OCI-LY7 (cell line): ENCODE data around the gene LGSN. TPM values are rescaled to one million over a fixed set of nuclear protein-coding genes. Genes with fewer than 3 reads are reported as not detected.

Experiments used
- BruUV-seq: library from RNA; stranded (reverse); fragments of 400-500 nt; replicated peaks from 2 replicates; lab custom pipeline; 2021; lab: Mats Ljungman, UMichigan
- CTCF ChIA-PET: fragments of 300-600 bp; sonication (Branson Sonifier 250); formaldehyde crosslinking; loops from one replicate; lab custom pipeline; 2022; ENCODE audit warnings: antibody characterized with exemption; ENCODE audit not compliant: unreplicated experiment; lab: Charles Lee
- POLR2A ChIA-PET: fragments of 300-600 bp; sonication (Branson Sonifier 250); formaldehyde crosslinking; loops from one replicate; lab custom pipeline; 2022; ENCODE audit warnings: antibody characterized with exemption; lab: Charles Lee
- DNase-seq: peaks from one replicate; pipeline ENCODE4 v3.0.0-alpha.2; 2015; ENCODE audit warnings: low spot score
- H2AFZ ChIP-seq: fragments of 200-600 bp; sonication (generic), shearing (Covaris generic); 2 replicates; pipeline ENCODE4 v1.6.1; 2014; ENCODE audit warnings: mild to moderate bottlenecking, antibody characterized with exemption, low read length, moderate library complexity
- H3K27ac ChIP-seq: fragments of 200-600 bp; sonication (generic); 2 replicates; pipeline ENCODE4 v1.5.1; 2014; ENCODE audit warnings: mixed run types, low read depth, mild to moderate bottlenecking, moderate library complexity, low read length, inconsistent platforms; ENCODE audit not compliant: poor library complexity, severe bottlenecking
- H3K36me3 ChIP-seq: fragments of 200-600 bp; sonication (generic); 2 replicates; pipeline ENCODE4 v1.6.1; 2014; ENCODE audit warnings: mild to moderate bottlenecking, antibody characterized with exemption, low read length, moderate library complexity, mixed read lengths; ENCODE audit not compliant: insufficient read depth
- H3K4me1 ChIP-seq: fragments of 200-600 bp; sonication (generic); 2 replicates; pipeline ENCODE4 v1.5.1; 2014; ENCODE audit warnings: mild to moderate bottlenecking, low read length; ENCODE audit not compliant: insufficient read depth, poor library complexity, severe bottlenecking
- H3K4me2 ChIP-seq: fragments of 200-600 bp; sonication (generic); 2 replicates; pipeline ENCODE4 v1.6.1; 2014; ENCODE audit warnings: mild to moderate bottlenecking, low read length
- H3K4me3 ChIP-seq: fragments of 200-600 bp; sonication (generic); 2 replicates; pipeline ENCODE4 v1.5.1; 2014; ENCODE audit warnings: mild to moderate bottlenecking, low read depth, low read length; ENCODE audit not compliant: poor library complexity, severe bottlenecking
- H3K79me2 ChIP-seq: fragments of 200-600 bp; sonication (generic); 2 replicates; pipeline ENCODE4 v1.6.1; 2016; ENCODE audit warnings: low read depth, mild to moderate bottlenecking, low read length, moderate library complexity, mixed read lengths; ENCODE audit not compliant: insufficient read depth
- H3K9me2 ChIP-seq: fragments of 200-600 bp; sonication (generic); 2 replicates; pipeline ENCODE4 v1.6.1; 2016; ENCODE audit warnings: mild to moderate bottlenecking, low read length, mixed read lengths; ENCODE audit not compliant: insufficient read depth
- H3K9me3 ChIP-seq: fragments of 200-600 bp; sonication (generic); 2 replicates; pipeline ENCODE4 v1.6.1; 2014; ENCODE audit warnings: mild to moderate bottlenecking, mixed run types, low read length, mixed read lengths
- H4K20me1 ChIP-seq: fragments of 200-600 bp; sonication (generic); 2 replicates; pipeline ENCODE4 v1.6.1; 2014; ENCODE audit warnings: mild to moderate bottlenecking, antibody characterized with exemption, low read length, moderate library complexity, mixed read lengths; ENCODE audit not compliant: insufficient read depth
- EZH2phosphoT487 ChIP-seq: fragments of 200-600 bp; sonication (generic); IDR thresholded peaks from 2 replicates; pipeline ENCODE4 v1.6.1; 2018; ENCODE audit warnings: low read depth, borderline replicate concordance, mild to moderate bottlenecking, mixed run types, antibody characterized with exemption, low read length, moderate library complexity, mixed read lengths
- intact Hi-C: fragments of 100-400 bp; cut with micrococcal nuclease; formaldehyde crosslinking; loops from one replicate; pipeline ENCODE4 v1.10.0; 2022; ENCODE audit not compliant: unreplicated experiment
- total RNA-seq, 2 experiments: library from RNA; depleted of rRNA in 1 of 2; stranded (reverse); fragments of >200 nt in 1 of 2; shearing (Covaris generic) in 1 of 2; gene quantifications; 2 replicates each; pipeline ENCODE4 v1.2.3, GENCODE V29; 2014 to 2022
- TF ChIP-seq, protein P1 (sequence below): fragments of 200-600 bp; sonication (generic); conservative IDR thresholded peaks from 2 replicates; pipeline ENCODE4 v1.5.1; 2014; ENCODE audit warnings: mild to moderate bottlenecking, antibody characterized with exemption, low read length, moderate library complexity, mixed read lengths

LGSN gene
- total RNA-seq, 2 experiments from 2014 or later = 0.25 to 0.76 TPM

DNA sequence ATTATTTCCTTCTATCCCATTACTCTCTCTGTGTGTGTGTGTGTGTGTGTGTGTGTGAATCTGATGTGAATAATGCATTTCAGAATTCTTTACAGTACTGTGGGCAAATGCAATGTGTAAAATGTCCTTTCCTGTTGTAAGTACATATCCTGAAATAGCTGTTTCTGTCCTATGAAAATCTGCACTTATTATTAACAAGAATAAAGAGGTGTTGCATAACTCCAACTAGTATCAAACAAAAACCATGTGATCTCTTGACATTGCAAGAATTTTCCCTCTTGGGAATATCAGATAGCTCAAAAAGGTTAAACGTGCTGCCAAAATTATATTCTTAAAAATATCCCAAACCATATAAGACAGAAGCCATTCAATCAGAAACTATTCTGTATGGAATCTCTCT, 52.0 kb downstream of the LGSN start:
- Histone ChIP-seq H3K4me1 (no peaks in the 10 kb centered on the region), H3K9me2 (no peaks in the 10 kb centered on the region), H2AFZ (no peak overlapping the region), H3K4me3 (no peak overlapping the region), H3K27ac (no peak overlapping the region), H3K79me2 (no peaks in the 10 kb centered on the region), H3K4me2 (no peak overlapping the region), H3K36me3 (no peaks in the 10 kb centered on the region), H4K20me1 (no peaks in the 10 kb centered on the region), H3K9me3 (no peaks in the 10 kb centered on the region)
- no TSS peak for BruUV-seq
- no peak for TF ChIP-seq EZH2phosphoT487
- TF ChIP-seq, protein P1, sequence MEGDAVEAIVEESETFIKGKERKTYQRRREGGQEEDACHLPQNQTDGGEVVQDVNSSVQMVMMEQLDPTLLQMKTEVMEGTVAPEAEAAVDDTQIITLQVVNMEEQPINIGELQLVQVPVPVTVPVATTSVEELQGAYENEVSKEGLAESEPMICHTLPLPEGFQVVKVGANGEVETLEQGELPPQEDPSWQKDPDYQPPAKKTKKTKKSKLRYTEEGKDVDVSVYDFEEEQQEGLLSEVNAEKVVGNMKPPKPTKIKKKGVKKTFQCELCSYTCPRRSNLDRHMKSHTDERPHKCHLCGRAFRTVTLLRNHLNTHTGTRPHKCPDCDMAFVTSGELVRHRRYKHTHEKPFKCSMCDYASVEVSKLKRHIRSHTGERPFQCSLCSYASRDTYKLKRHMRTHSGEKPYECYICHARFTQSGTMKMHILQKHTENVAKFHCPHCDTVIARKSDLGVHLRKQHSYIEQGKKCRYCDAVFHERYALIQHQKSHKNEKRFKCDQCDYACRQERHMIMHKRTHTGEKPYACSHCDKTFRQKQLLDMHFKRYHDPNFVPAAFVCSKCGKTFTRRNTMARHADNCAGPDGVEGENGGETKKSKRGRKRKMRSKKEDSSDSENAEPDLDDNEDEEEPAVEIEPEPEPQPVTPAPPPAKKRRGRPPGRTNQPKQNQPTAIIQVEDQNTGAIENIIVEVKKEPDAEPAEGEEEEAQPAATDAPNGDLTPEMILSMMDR = no peak
- ChIA-PET POLR2A (interaction anchor here (0.6 to 0.9 kb wide), 2 partner anchors 12 to 20 kb away, joined by 3 read pairs; no protein-coding TSS in a partner anchor), CTCF (no interaction called here)
- DNase-seq = no peak
- intact Hi-C loops = no loop called here

DNA sequence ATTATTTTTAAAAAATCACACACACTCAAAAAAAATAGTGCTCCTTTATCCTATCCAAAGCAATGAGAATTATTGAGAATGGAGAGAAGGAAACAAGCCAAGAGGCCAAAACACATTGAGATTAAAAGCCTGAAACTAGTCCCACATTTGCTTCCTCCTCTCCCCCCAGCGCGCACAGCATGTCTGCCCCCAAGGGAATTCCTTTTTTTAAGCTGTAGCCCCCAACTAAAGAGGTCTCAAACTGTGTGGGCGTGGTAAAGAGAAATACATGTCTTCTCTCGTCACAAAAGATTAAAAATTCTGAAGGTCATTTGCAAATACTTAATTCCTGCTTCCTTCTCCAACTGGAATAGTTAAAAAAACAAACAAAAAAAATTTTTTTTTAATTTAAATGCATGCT, 52.7 kb downstream of the LGSN start:
- intact Hi-C loops = no loop called here
- no peaks in the 10 kb centered on the region for H3K4me1 ChIP-seq
- H3K4me3 ChIP-seq = no peak overlapping the region

DNA sequence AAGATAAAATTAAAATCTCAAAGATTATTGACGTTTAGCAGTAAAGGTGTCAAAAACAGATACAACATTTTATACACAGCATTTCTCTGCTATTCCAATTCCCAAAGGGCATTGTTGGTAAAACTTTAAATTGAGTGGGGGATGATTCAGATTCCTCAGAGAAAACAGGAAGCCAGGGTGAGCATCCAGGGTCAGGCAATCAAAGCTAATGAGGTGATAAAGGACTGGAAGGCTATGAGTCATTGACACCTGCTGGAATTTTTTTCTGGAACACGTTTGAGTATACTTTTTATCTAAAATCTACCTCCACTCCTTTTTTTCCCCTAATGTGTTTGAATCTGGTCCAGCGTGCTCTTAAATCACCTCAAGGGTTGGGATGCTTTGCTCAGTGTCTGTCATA, 56.3 kb downstream of the LGSN start:
- Histone ChIP-seq H3K4me3 (no peak overlapping the region), H3K4me1 (no peaks in the 10 kb centered on the region), H3K79me2 (no peaks in the 10 kb centered on the region), H3K36me3 (no peaks in the 10 kb centered on the region), H2AFZ (no peak overlapping the region), H4K20me1 (no peaks in the 10 kb centered on the region), H3K9me2 (no peaks in the 10 kb centered on the region), H3K9me3 (no peaks in the 10 kb centered on the region), H3K4me2 (no peak overlapping the region), H3K27ac (no peak overlapping the region)
- POLR2A ChIA-PET = interaction anchor here (0.7 kb wide), 1 partner anchor 662 kb away, joined by 4 read pairs; no protein-coding TSS in a partner anchor
- intact Hi-C loops = no loop called here
- no TSS peak for BruUV-seq
- DNase-seq = no peak
- TF ChIP-seq EZH2phosphoT487 = no peak
- CTCF ChIA-PET = no interaction called here

More for the DNA sequence above, 52.7 kb downstream of the LGSN start:
- DNase-seq = no peak
- H3K79me2 ChIP-seq = no peaks in the 10 kb centered on the region
- BruUV-seq = no TSS peak
- no peaks in the 10 kb centered on the region for H4K20me1 ChIP-seq
- no peak overlapping the region for H3K4me2 ChIP-seq
- H3K36me3 ChIP-seq = no peaks in the 10 kb centered on the region
- ChIA-PET CTCF (no interaction called here), POLR2A (interaction anchor here (0.8 kb wide), 1 partner anchor 8 kb away, joined by 3 read pairs; no protein-coding TSS in a partner anchor)
- no peaks in the 10 kb centered on the region for H3K9me3 ChIP-seq
- no peaks in the 10 kb centered on the region for H3K9me2 ChIP-seq
- no peak overlapping the region for H3K27ac ChIP-seq
- H2AFZ ChIP-seq = no peak overlapping the region
- TF ChIP-seq, protein P1 = no peak
- TF ChIP-seq EZH2phosphoT487 = no peak
